HepG2 (cell line): ENCODE measurements around the gene ELP4. TPM values are rescaled to one million over a fixed set of nuclear protein-coding genes. Genes with fewer than 3 reads are reported as not detected.

Experiments
- SKI ChIP-seq: fragments of 450-650 bp; IDR thresholded peaks from one replicate; pipeline ENCODE4 v1.6.1; 2018; ENCODE audit warnings: mild to moderate bottlenecking; ENCODE audit not compliant: partially characterized antibody
- SMC3 ChIP-seq: IDR thresholded peaks from 2 replicates; pipeline ENCODE4 v1.6.1; 2011; ENCODE audit warnings: low read length, improper control_type of control experiment
- TIGD3 ChIP-seq: sonication (generic); formaldehyde crosslinking; IDR thresholded peaks from 2 replicates; pipeline ENCODE4 v1.5.1; 2020; ENCODE audit warnings: mild to moderate bottlenecking, missing genetic modification reagents, borderline replicate concordance
- ZNF317 ChIP-seq: sonication (generic); formaldehyde crosslinking; IDR thresholded peaks from 2 replicates; pipeline ENCODE4 v1.5.0; 2020; ENCODE audit warnings: mild to moderate bottlenecking, missing genetic modification reagents
- ZNF362 ChIP-seq: sonication (generic); formaldehyde crosslinking; IDR thresholded peaks from 2 replicates; pipeline ENCODE4 v1.4.0; 2020; ENCODE audit warnings: missing genetic modification reagents, mild to moderate bottlenecking, borderline replicate concordance
- ZNF547 ChIP-seq: sonication (generic); formaldehyde crosslinking; IDR thresholded peaks from 2 replicates; pipeline ENCODE4 v1.5.1; 2020; ENCODE audit warnings: mild to moderate bottlenecking, missing genetic modification reagents
- ZNF550 ChIP-seq: sonication (generic); formaldehyde crosslinking; IDR thresholded peaks from 2 replicates; pipeline ENCODE4 v1.4.0; 2020; ENCODE audit warnings: mild to moderate bottlenecking, missing genetic modification reagents, borderline replicate concordance
- ZSCAN30 ChIP-seq: sonication (generic); formaldehyde crosslinking; IDR thresholded peaks from 2 replicates; pipeline ENCODE4 v1.5.0; 2020; ENCODE audit warnings: mild to moderate bottlenecking, missing genetic modification reagents
- polyA plus RNA-seq, 8 experiments: library from polyadenylated mRNA; depleted of rRNA in 3 of 8; stranded (reverse) in 7 of 8; unstranded in 1 of 8; fragments of >200 nt; fragmentation: Illumina TruSeq in 4 of 8; extraction: Trizol in 4 of 8; gene quantifications; 2 replicates each; pipeline versions ENCODE4 v1.2.1 to v1.2.3, GENCODE V29; 2011 to 2016; ENCODE audit warnings: low read depth in 4 of 8, missing spikeins in 1 of 8, mixed read lengths in 1 of 8; ENCODE audit not compliant: insufficient read depth in 1 of 8
- total RNA-seq, 5 experiments: library from RNA; depleted of rRNA; stranded (reverse); fragments of >200 nt; fragmentation: Illumina TruSeq; extraction: Trizol; gene quantifications; 2 replicates each; pipeline ENCODE4 v1.2.3, GENCODE V29; 2016; ENCODE audit warnings: low read depth in 1 of 5
- TF ChIP-seq, protein P1 (sequence below): sonication (generic); formaldehyde crosslinking; IDR thresholded peaks from 2 replicates; pipeline ENCODE4 v1.4.0; 2020; ENCODE audit warnings: missing genetic modification reagents, borderline replicate concordance

Gene ELP4
- total and polyA plus RNA-seq, 2 of the 13 experiments (the other 11 are each of a cell fraction or from before 2014, with no cell fraction given) = 12.8 to 19.1 TPM

DNA sequence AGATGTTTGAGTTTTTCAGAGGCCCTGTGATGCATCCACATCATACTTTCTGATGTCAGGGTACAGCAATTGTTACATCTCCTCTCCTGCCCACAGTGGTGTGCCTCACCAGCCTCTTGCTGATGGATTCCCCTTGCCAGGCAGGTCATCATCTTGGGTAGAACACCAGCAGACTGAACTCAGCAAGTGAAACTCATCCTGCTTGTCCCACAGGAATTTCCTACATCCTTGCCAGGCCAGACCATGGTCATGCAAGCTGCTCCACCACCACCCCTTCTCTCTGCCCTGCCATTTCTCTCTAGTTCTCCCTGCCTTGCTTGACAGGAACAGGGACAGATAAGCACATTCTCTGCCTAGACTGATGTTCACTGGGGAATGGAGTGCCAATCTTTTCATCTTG lies 215.6 kb downstream of the ELP4 start (continued):
- no peak for TF ChIP-seq ZNF362 (CRISPR knock-in tag)
- no peak for TF ChIP-seq ZNF547 (CRISPR knock-in tag)
- TF ChIP-seq ZNF317 (CRISPR knock-in tag) = no peak
- TF ChIP-seq, protein P1, sequence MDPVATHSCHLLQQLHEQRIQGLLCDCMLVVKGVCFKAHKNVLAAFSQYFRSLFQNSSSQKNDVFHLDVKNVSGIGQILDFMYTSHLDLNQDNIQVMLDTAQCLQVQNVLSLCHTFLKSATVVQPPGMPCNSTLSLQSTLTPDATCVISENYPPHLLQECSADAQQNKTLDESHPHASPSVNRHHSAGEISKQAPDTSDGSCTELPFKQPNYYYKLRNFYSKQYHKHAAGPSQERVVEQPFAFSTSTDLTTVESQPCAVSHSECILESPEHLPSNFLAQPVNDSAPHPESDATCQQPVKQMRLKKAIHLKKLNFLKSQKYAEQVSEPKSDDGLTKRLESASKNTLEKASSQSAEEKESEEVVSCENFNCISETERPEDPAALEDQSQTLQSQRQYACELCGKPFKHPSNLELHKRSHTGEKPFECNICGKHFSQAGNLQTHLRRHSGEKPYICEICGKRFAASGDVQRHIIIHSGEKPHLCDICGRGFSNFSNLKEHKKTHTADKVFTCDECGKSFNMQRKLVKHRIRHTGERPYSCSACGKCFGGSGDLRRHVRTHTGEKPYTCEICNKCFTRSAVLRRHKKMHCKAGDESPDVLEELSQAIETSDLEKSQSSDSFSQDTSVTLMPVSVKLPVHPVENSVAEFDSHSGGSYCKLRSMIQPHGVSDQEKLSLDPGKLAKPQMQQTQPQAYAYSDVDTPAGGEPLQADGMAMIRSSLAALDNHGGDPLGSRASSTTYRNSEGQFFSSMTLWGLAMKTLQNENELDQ (CRISPR knock-in tag) = no peak
- no peak for TF ChIP-seq SKI
- no peak for TF ChIP-seq TIGD3 (CRISPR knock-in tag)
- no peak for TF ChIP-seq ZSCAN30 (CRISPR knock-in tag)
- TF ChIP-seq ZNF550 (CRISPR knock-in tag) = no peak
- no peak for TF ChIP-seq SMC3
